Measurements from ENCODE around the gene JMJD1C.

The JMJD1C gene

GRCh38 chr10:63480237-63480636 lies 14.5 kb upstream of the JMJD1C start:
- no peak for DNase-seq

GRCh38 chr10:63478564-63478963 lies 12.8 kb upstream of the JMJD1C start:
- DNase-seq: no peak

DNA sequence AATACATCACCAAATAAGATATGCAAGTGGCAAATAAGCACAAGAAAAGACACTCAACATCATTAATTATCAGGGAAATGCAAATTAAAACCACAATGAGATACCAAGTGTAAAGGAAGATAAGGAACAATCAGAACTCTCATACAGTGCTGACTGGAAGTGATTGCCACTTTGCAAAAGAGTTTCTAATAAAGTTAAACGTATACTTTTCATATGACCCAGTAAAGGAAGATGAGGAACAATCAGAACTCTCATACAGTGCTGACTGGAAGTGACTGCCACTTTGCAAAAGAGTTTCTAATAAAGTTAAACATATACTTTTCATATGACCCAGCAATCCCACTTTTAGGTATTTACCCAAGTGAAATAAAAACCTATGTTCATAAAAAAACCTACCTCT lies 12.2 kb upstream of the JMJD1C start:
- DNase-seq: no peak

DNA sequence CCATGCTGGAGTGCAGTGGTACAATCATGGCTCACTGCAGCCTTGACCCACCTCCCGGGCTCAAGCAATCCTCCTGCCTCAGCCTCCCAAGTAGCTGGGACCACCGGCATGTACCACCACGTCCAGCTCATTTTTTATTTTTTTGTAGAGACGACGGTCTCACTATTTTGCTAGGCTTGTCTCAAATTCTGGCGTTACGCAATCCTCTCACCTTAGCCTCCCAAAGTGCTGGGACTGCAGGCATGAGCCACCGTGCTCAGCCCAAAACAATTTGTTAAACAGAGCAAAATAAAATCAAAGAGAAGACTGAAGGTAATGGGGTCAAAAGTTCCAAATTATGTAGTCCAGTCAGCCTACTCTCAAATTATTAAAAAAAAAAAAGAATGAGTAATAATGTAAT lies 8.7 kb upstream of the JMJD1C start:
- no peak for DNase-seq

DNA sequence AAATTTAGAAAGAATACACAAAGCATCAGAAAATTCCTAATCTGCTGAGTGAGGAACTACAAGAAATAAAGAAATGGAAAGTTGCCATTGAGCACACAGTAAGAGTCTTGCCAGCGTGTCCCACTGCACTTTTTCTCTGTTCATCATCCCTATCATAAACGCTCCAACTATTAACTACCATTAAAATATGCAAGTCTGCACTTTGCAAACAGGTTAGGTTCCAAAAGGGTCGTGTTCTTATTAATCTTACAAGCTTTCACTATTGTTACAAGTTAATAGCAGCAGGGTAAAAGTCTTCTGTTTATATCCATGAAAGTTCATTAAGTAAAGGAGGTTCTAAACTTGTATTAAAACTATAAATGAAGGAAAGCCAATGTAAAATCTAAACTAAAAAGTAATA lies 5.2 kb upstream of the JMJD1C start:
- no peak for DNase-seq

- DNase-seq: no peak
Observed at GRCh38 chr10:63468947-63469346, 3.2 kb upstream of the JMJD1C start.

DNA sequence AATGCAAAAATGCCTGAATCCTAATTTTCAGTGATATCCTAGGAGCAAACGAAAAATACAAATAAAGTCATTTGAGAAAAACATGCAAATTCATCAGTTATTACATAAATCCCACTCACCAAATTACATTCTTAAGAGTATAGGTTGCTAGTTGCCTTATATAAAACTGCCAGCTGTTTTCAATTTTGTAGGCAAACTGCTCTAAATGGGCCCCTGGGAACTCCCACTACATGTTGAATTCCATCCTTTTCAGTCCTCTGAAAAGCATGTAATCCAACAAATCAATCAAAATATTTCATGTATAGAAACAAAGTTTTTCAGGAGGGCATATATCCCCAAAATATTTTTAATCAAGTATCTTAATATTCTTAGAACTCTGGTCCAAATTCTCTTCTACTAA lies 2.1 kb upstream of the JMJD1C start:
- DNase-seq: no peak

DNA sequence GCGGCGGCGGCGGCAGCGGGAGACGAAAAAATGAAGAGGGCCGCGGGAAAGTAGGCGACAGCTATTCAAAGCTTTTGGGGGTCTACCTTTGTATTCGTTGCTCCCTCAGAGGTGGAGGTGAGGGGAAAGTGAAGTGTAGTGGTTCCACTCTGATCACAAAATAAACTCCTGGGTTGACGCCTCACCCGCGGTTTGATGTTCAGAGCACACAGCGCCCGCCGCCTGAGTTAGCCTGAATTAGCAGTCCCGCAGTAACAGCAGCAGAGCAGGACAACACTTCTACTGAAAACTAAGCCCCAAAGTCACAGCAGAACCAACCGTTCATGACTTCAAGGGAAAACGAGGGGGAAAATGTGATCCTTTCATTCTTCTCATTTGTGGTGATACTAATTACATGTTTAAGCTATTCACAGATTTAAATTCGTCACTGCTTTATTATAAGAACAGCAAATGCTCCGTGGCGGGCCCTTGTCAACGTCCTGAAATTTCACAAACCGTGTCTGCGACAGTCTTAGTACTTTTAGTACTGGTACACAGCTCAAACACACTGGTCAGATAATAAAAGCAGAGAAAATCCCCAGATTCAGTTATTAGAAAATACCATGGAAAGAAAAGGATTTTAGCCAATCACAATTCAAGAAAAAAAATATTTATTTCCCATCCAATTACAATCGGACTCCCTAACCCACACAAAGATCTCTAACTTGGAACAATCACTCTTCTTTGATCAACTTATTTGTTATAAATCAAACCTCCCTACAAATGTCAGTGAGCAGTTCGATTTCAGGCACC lies 563 bp upstream of the JMJD1C start:
- DNase-seq: peak; percentile 28

DNA sequence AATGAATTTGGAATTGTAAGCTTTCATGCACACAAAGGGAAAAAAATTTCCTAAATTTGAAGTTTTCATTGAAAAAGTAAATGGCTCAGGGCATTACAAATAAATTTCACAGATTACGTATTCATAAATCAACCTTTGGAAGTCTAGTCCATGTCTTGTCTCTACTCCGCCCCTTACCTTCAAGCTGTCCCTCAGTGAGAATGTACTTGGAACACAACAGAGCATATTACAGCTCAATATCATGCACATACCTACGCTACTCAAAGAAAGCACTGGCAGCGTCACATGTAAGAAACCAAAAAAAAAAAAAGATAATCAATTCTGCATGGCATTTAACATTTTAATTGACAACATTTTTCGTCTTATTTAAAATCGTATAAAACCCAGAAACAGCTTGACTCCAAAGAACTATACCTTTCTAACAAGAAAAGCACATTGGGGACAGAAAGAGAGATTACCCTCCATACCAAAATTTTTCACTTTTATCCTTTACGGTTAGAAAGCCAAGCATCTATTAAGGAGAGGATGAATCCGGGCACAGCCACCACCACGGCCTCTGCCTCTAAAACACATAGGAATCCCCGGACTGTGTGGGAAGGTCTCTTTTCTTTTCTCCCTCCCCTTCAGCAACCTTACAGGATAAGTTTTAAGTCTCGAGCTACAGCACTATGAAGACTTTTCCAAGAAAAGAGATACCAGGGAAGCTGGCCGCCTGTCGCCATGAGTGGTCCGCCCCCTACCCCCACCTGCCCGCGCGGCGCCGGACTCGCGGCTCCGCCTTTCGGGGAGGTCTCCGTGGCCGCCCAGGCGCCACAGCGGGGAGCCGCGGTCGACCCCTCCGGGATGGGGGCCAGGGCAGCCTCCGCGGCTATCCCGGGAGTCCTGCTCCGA lies 1.1 kb downstream of the JMJD1C start:
- no peak for DNase-seq

DNA sequence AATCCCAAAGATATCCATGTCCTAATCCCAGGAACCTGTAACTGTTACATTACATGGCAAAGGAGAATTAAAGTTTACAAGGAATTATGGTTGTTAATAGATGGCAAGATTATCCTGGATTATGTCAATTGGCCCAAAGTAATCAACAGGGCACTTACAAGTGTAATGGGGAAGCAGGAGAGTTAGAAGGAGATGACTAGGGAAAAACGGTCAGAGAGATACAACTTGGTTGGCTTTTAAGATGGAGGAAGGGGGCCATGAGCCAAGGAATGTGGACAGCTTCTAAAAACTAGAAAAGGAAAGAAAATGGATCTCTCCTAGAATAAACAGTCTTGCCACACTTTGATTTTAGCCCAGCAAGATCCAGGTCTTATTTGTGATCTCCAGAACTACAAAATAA lies 3.3 kb downstream of the JMJD1C start:
- no peak for DNase-seq

- no peak for DNase-seq
Observed at GRCh38 chr10:63458177-63458576, 7.6 kb downstream of the JMJD1C start.

GRCh38 chr10:63457594-63457993 lies 8.2 kb downstream of the JMJD1C start:
- no peak for DNase-seq

GRCh38 chr10:63456437-63457210 lies 9.2 kb downstream of the JMJD1C start:
- DNase-seq: no peak

- no peak for DNase-seq
Observed at GRCh38 chr10:63455507-63455906, 10.3 kb downstream of the JMJD1C start.

GRCh38 chr10:63454631-63455030 lies 11.1 kb downstream of the JMJD1C start:
- no peak for DNase-seq

GRCh38 chr10:63452524-63452923 lies 13.3 kb downstream of the JMJD1C start:
- no peak for DNase-seq

GRCh38 chr10:63446716-63447440 lies 18.9 kb downstream of the JMJD1C start:
- no peak for DNase-seq

DNA sequence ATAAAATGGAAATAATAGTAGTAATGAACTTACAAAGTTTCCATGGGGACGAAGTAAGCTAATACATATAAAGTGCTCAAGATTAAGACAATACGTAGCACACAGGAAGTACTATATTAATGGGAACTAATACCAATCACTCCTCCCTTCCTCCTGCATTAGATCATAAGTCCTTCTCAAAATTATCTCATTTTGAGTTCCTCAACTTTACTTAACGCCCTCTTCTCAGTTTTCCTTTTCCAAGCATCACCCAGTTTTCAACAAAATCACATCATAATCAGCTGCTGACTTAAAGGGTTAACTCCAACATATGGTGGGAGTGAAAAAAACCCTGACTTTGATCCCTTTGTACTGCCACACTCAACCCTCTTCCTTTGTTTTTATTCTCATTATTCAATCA lies 24.4 kb downstream of the JMJD1C start:
- DNase-seq: no peak

- no peak for DNase-seq
Observed at GRCh38 chr10:63439607-63440006, 26.2 kb downstream of the JMJD1C start.

DNA sequence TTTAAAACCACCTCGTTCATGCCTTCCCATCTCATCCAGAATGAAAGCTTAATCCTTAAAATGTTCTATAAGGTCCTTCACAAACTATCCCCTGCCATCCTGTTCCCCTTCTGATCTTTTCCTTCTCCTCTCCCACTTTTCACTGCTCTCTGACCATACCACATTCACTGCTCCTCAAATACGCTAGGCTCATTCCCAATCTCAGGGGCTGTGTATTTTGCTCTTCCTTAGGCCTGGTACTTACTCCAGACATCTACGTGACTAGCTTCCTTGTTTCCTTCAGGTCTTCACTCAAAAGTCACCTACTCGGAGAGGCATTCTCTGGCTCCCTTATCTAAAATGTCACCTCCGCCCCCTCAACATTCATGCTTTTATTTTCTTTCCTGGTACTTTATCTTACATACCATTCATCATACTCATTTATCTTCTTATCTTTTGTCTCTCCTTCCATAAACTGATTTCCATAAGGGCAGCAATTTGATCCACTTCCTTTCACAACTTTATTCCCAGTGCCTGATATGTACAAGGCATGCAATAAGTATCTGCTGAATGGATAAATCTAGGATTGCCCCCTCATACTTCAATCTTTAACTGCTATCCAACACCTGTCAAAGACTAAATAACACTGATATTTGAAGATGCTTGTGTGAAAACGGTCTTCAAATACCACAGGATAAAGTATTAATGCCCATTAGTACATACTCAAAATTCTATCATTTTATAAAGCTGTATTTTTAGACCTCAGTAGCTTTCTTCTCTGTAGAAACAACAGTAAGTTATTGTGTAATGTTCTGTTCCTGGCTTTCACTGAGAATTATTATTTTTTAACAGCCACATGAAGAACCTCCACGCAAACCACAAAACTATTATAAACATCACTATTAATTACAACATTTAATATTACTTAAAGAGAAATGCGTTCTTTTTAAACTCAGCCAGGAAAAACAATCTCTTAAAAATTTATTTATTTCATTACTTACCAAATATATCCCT lies 27.0 kb downstream of the JMJD1C start:
- DNase-seq: no peak

Measured in femur (tissue), 1 donor.